Stomach (tissue), 9 donors: ENCODE results near the gene TRMU. TPM values are rescaled to one million over a fixed set of nuclear protein-coding genes. Genes with fewer than 3 reads are reported as not detected.

Experiments used
- DNase-seq, 2 donors: peaks; one replicate each; pipeline versions ENCODE4 v3.0.0 to v3.0.0-alpha.2; 2013 to 2019
- H3K27ac ChIP-seq, 5 donors: fragments of 200-600 bp in 4 of 5; sonication (generic) in 4 of 5; one replicate each; pipeline ENCODE4 v1.5.1; 2013 to 2019; ENCODE audit warnings: mild to moderate bottlenecking in 1 of 5, moderate library complexity in 1 of 5
- H3K27me3 ChIP-seq, 3 donors: fragments of 200-600 bp; sonication (generic); one replicate each; pipeline ENCODE4 v1.5.1; 2017 to 2019; ENCODE audit warnings: mixed run types in 1 of 3
- H3K36me3 ChIP-seq, 4 donors: fragments of 200-600 bp; sonication (generic); 1 replicate in 3 of 4; 2 replicates in 1 of 4; pipeline ENCODE4 v1.5.1; 2016 to 2019
- H3K4me1 ChIP-seq, 4 donors: fragments of 200-600 bp; sonication (generic); one replicate each; pipeline ENCODE4 v1.5.1; 2016 to 2019
- H3K4me3 ChIP-seq, 4 donors: fragments of 200-600 bp; sonication (generic) in 3 of 4; one replicate each; pipeline ENCODE4 v1.5.1; 2016 to 2019; ENCODE audit warnings: mild to moderate bottlenecking in 1 of 4
- H3K9me3 ChIP-seq, 4 donors: fragments of 200-600 bp; sonication (generic); one replicate each; pipeline ENCODE4 v1.5.1; 2016 to 2019
- EP300 ChIP-seq: sonication (generic); formaldehyde crosslinking; IDR thresholded peaks from one replicate; pipeline ENCODE4 v1.6.1; 2017; ENCODE audit warnings: antibody characterized with exemption
- POLR2A ChIP-seq, 4 donors: fragments of 450-650 bp; IDR thresholded peaks; one replicate each; pipeline ENCODE4 v1.6.1; 2016; ENCODE audit warnings: antibody characterized with exemption in 4 of 4, control low read depth in 2 of 4, mild to moderate bottlenecking in 1 of 4, moderate library complexity in 1 of 4
- POLR2AphosphoS5 ChIP-seq, 3 donors: sonication (generic); formaldehyde crosslinking; IDR thresholded peaks; one replicate each; pipeline ENCODE4 v1.6.1; 2016; ENCODE audit warnings: antibody characterized with exemption in 3 of 3
- WGBS, 5 donors: extraction: QIAGEN DNeasy Blood & Tissue Kit in 3 of 5; methylation state at CpG; one replicate each; pipeline versions ENCODE4 v1.1.5 to v1.1.7; 2013 to 2018; 5-methylcytosine and 5-hydroxymethylcytosine counted together
- intact Hi-C: fragments of 100-400 bp; cut with DNase I; formaldehyde crosslinking; loops from one replicate; pipeline ENCODE4 v1.15.1; 2023; ENCODE audit warnings: low total_unique reads
- polyA plus RNA-seq, 3 donors: library from polyadenylated mRNA; stranded (reverse); fragments of 200-250 nt; gene quantifications; one replicate each; pipeline ENCODE4 v1.2.3, GENCODE V29; 2013
- total RNA-seq, 5 donors: library from RNA; depleted of rRNA; stranded (reverse); fragments of >200 nt; gene quantifications; one replicate each; pipeline versions ENCODE4 v1.1.0 to v1.2.3, GENCODE V29; 2014 to 2016
- TF ChIP-seq, protein P1 (sequence below), 7 experiments: fragments of 450-650 bp in 4 of 7; fragments of 200-600 bp in 3 of 7; sonication (generic) in 3 of 7; IDR thresholded peaks; one replicate each; pipeline ENCODE4 v1.5.1; 2016 to 2019; ENCODE audit warnings: antibody characterized with exemption in 7 of 7, control low read depth in 2 of 7, mild to moderate bottlenecking in 1 of 7
- donor health status: healthy with polysubstance abuse.
- donor health status: Bipolar disorder and iron deficiency.
- donor health status: healthy.

Gene TRMU
- total and polyA plus RNA-seq, 8 donors: 23.8 to 114 (median 57.4) TPM

DNA sequence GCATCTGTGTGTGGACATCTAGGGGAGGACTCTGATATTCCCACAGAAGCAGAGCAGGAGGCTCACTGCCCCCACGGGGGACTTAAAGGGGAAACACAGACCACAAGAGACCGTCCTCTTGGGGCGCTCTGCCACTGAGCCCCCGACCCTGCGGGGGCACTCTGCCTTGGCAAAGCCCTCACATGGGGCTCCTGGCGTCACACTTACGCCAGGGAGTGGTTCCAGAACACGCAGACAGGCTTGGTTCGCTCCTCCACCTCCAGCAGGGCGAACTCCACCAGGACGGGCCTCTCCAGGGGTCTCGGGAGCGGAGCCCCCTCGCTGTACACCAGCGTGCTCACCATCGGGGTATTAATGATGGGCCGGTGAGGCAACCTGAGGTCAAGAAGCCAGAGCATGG lies 45.1 kb downstream of the TRMU start:
- H3K36me3 ChIP-seq: peaks cover 0 to 7% (median 0%) of the 10 kb centered on the region in 4 donors
- no peak for DNase-seq
- intact Hi-C loops: no loop called here
- no peaks in the 10 kb centered on the region for H3K27me3 ChIP-seq
- H3K4me1 ChIP-seq: peaks cover 33 to 48% (median 41%) of the 10 kb centered on the region in 4 donors
- peak overlapping the region; percentile 79 to 88 (median 84) for H3K27ac ChIP-seq
- 80 to 90% (median 87%) methylated on average over 13 to 17 of the region's 17 CpGs for WGBS, 5 donors
- H3K4me3 ChIP-seq: no peak overlapping the region
- H3K9me3 ChIP-seq: peaks cover 5 to 10% (median 7%) of the 10 kb centered on the region in 4 donors
- TF ChIP-seq, protein P1, sequence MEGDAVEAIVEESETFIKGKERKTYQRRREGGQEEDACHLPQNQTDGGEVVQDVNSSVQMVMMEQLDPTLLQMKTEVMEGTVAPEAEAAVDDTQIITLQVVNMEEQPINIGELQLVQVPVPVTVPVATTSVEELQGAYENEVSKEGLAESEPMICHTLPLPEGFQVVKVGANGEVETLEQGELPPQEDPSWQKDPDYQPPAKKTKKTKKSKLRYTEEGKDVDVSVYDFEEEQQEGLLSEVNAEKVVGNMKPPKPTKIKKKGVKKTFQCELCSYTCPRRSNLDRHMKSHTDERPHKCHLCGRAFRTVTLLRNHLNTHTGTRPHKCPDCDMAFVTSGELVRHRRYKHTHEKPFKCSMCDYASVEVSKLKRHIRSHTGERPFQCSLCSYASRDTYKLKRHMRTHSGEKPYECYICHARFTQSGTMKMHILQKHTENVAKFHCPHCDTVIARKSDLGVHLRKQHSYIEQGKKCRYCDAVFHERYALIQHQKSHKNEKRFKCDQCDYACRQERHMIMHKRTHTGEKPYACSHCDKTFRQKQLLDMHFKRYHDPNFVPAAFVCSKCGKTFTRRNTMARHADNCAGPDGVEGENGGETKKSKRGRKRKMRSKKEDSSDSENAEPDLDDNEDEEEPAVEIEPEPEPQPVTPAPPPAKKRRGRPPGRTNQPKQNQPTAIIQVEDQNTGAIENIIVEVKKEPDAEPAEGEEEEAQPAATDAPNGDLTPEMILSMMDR (IDR thresholded peaks at IDR 0.05): no peak
- TF ChIP-seq EP300: no peak
- TF ChIP-seq POLR2AphosphoS5 (IDR thresholded peaks at IDR 0.05): no peak
- no peak for TF ChIP-seq POLR2A (IDR thresholded peaks at IDR 0.05)

GRCh38 chr22:46381142-46381541 lies 45.6 kb downstream of the TRMU start:
- Histone ChIP-seq H3K4me3 (no peak overlapping the region), H3K27ac (no peak overlapping the region), H3K9me3 (peaks cover 3 to 4% (median 4%) of the 10 kb centered on the region in 4 donors), H3K4me1 (peaks cover 29 to 44% (median 39%) of the 10 kb centered on the region in 4 donors), H3K36me3 (peaks cover 0 to 7% (median 0%) of the 10 kb centered on the region in 4 donors), H3K27me3 (no peaks in the 10 kb centered on the region)
- intact Hi-C loops: no loop called here
- TF ChIP-seq POLR2AphosphoS5 (IDR thresholded peaks at IDR 0.05) (no peak), EP300 (no peak), POLR2A (IDR thresholded peaks at IDR 0.05) (no peak)
- TF ChIP-seq, protein P1 (IDR thresholded peaks at IDR 0.05): no peak
- no peak for DNase-seq
- WGBS, 5 donors: 29 to 38% (median 35%) methylated on average over 5 of the region's 5 CpGs

- intact Hi-C loops: no loop called here
- 86 to 95% (median 95%) methylated on average over 21 to 27 of the region's 27 CpGs for WGBS, 5 donors
- no peak overlapping the region for H3K27ac ChIP-seq
Observed at GRCh38 chr22:46381731-46382130, 46.2 kb downstream of the TRMU start.

DNA sequence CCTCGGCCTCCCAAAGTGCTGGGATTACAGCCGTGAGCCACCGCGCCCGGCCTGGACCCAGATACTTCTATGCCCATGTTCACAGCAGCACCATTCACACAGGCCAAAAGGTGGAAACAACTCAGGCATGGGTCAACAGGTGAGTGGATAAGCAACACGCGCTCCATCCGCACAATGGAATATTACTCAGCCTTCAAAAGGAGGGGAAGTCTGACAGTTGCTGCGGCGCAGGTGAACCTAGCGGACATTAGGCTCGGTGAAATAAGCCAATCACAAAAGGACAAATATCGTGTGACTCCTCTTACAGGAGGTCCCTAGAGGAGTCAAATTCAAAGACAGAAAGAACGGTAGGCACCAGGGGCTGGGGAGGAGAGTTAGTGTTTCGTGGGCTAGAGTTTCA lies 47.0 kb downstream of the TRMU start:
- no peak for DNase-seq
- 89 to 100% (median 92%) methylated on average over 15 of the region's 15 CpGs for WGBS, 5 donors
- Histone ChIP-seq H3K9me3 (no peaks in the 10 kb centered on the region), H3K27me3 (no peaks in the 10 kb centered on the region), H3K4me3 (no peak overlapping the region), H3K4me1 (peaks cover 22 to 35% (median 30%) of the 10 kb centered on the region in 4 donors), H3K27ac (no peak overlapping the region), H3K36me3 (peaks cover 0 to 7% (median 0%) of the 10 kb centered on the region in 4 donors)
- intact Hi-C loops: no loop called here
- TF ChIP-seq POLR2AphosphoS5 (IDR thresholded peaks at IDR 0.05): no peak
- no peak for TF ChIP-seq POLR2A (IDR thresholded peaks at IDR 0.05)
- TF ChIP-seq EP300: no peak
- TF ChIP-seq, protein P1 (IDR thresholded peaks at IDR 0.05): no peak

More at GRCh38 chr22:46381731-46382130, 46.2 kb downstream of the TRMU start:
- Histone ChIP-seq H3K4me3 (no peak overlapping the region), H3K9me3 (no peaks in the 10 kb centered on the region), H3K36me3 (peaks cover 0 to 7% (median 0%) of the 10 kb centered on the region in 4 donors), H3K4me1 (peaks cover 29 to 43% (median 37%) of the 10 kb centered on the region in 4 donors), H3K27me3 (no peaks in the 10 kb centered on the region)
- DNase-seq: no peak
- TF ChIP-seq POLR2AphosphoS5 (IDR thresholded peaks at IDR 0.05) (no peak), POLR2A (IDR thresholded peaks at IDR 0.05) (no peak), EP300 (no peak)
- TF ChIP-seq, protein P1 (IDR thresholded peaks at IDR 0.05): no peak
